Peyer's patch (tissue), 4 donors: ENCODE results near the gene LACRT.

Source experiments
- CTCF ChIP-seq, 6 experiments: fragments of 450-650 bp in 4 of 6; fragments of 200-600 bp in 2 of 6; sonication (generic) in 1 of 6; IDR thresholded peaks; one replicate each; pipeline ENCODE4 v1.5.1; 2017 to 2019; ENCODE audit warnings: antibody characterized with exemption in 6 of 6, mild to moderate bottlenecking in 3 of 6, moderate library complexity in 1 of 6
- POLR2A ChIP-seq, 2 donors: fragments of 450-650 bp; IDR thresholded peaks; one replicate each; pipeline ENCODE4 v1.5.1; 2017; ENCODE audit warnings: antibody characterized with exemption in 2 of 2, mild to moderate bottlenecking in 2 of 2, moderate library complexity in 2 of 2

DNA sequence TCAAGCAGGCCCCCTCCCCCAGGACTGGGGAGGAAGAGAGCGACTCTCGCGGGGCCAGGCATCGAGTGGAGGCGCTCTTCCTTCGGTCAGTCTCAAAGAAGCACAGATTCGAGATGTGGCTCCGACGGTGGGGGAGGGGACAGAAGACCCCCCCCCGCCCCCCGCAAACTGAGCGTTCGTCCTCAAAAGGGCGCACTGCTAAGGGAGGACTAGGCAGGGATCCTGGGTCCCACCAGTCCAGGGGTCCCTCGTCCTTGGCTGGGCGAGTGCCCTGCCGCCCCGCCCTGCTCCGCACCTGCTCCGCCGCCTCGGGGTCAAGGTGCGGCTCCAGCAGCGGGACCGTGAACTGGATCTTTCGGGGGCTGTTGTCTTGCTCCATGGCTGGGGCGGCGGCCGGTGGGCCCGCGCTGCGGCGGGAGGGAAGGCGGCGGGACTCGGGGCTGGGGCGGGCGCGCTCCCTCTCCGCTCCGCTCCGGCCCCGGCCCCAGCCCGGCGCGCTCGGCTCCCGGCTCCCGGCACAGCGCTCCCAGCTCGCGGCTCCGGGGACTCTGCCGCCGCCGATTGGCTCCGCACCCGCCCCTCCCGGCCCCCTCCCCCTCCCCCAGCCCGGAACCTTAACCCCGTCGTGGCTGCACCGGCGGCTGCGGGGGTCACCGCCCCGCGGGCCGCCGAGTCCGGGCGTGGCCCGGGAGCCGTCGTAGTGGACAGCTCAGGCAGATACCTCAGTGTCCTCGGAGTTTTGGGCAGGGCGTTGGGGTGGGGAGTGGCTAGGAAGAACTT is 46.4 kb downstream of the LACRT start, which contains the start of gene PPP1R1A:
- TF ChIP-seq CTCF (IDR thresholded peaks at IDR 0.05): no peak
- TF ChIP-seq POLR2A (IDR thresholded peaks at IDR 0.05): no peak
